ENCODE results near the gene GATA3. TPM values are rescaled to one million over a fixed set of nuclear protein-coding genes. Genes with fewer than 3 reads are reported as not detected.

Gene GATA3
- total and polyA plus RNA-seq, 3 donors from 2014 or later = 0.31 to 1.9 (median 0.50) TPM

DNA sequence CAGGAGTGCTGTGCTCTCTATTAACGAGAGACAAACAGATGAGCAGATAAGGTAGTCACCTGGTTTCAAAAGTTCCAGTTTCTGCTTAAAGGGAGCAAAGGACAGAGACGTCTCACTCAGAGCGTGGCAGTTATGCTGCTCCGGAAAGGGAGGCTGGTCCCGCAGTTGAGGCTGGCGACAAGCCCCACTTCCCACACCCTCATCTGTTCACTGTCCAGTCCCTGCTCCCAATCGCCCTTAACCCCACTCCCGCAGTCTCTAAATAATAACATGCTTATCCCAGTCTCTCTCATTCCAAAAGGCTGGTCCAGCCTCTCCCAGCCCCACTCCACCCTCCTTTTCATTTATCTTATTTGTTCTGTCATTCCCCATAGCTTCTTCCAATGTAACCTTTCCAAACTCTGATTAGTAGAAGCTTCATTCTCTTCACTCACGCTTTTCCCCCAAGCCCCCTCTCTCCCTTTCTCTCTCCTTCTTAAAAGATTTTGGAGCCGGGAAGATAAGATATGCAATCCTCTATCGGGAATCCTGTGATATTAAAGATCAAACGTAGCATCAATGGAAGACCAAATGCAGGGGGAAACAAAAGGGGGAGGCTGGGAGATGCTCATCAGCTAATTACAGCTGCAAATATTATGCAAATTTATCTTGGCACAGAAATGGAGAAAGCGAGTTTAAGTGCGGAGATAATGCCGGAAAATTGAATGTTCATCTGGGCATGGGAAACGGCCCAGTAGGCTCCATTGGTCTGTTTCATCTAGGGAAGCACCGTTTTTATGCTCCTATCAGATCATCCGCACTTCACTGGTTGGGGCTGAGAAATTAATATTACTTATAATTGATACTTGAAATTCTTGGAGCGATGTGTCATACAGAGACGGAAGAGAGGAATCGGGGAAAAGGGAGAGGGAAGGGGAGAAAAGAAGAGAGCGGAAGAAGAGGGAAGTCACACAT is 16.3 kb upstream of the GATA3 start:
- peaks cover 12% of the 10 kb centered on the region for H3K27me3 ChIP-seq
- DNase-seq = no peak
- no peaks in the 10 kb centered on the region for H3K36me3 ChIP-seq (ENCODE audit: low read depth, missing control alignments)
- intact Hi-C loops (cut with DNase I; ENCODE audit: low total_unique reads) = no loop called here
- 9% methylated on average over 22 of the region's 22 CpGs for WGBS, 2 donors
- no peaks in the 10 kb centered on the region for H3K9me3 ChIP-seq
- peaks cover 12% of the 10 kb centered on the region for H3K4me1 ChIP-seq
- no peak overlapping the region for H3K27ac ChIP-seq
- no peak overlapping the region for H3K4me3 ChIP-seq
- no peak for TF ChIP-seq POLR2A (IDR thresholded peaks at IDR 0.05)
- TF ChIP-seq, protein P1, sequence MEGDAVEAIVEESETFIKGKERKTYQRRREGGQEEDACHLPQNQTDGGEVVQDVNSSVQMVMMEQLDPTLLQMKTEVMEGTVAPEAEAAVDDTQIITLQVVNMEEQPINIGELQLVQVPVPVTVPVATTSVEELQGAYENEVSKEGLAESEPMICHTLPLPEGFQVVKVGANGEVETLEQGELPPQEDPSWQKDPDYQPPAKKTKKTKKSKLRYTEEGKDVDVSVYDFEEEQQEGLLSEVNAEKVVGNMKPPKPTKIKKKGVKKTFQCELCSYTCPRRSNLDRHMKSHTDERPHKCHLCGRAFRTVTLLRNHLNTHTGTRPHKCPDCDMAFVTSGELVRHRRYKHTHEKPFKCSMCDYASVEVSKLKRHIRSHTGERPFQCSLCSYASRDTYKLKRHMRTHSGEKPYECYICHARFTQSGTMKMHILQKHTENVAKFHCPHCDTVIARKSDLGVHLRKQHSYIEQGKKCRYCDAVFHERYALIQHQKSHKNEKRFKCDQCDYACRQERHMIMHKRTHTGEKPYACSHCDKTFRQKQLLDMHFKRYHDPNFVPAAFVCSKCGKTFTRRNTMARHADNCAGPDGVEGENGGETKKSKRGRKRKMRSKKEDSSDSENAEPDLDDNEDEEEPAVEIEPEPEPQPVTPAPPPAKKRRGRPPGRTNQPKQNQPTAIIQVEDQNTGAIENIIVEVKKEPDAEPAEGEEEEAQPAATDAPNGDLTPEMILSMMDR (IDR thresholded peaks at IDR 0.05) = no peak

- WGBS, 2 donors = 7 to 8% methylated on average over 10 of the region's 10 CpGs
- no peaks in the 10 kb centered on the region for H3K9me3 ChIP-seq
- H3K27ac ChIP-seq = no peak overlapping the region
- intact Hi-C loops (cut with DNase I; ENCODE audit: low total_unique reads) = no loop called here
- H3K4me1 ChIP-seq = peaks cover 2% of the 10 kb centered on the region
- peaks cover 12% of the 10 kb centered on the region for H3K27me3 ChIP-seq
- TF ChIP-seq POLR2A (IDR thresholded peaks at IDR 0.05) = no peak
- TF ChIP-seq, protein P1 (IDR thresholded peaks at IDR 0.05) = no peak
- H3K4me3 ChIP-seq = no peak overlapping the region
- H3K36me3 ChIP-seq (ENCODE audit: low read depth, missing control alignments) = no peaks in the 10 kb centered on the region
- DNase-seq = no peak
Observed at GRCh38 chr10:8039321-8039881, 15.1 kb upstream of the GATA3 start.

DNA sequence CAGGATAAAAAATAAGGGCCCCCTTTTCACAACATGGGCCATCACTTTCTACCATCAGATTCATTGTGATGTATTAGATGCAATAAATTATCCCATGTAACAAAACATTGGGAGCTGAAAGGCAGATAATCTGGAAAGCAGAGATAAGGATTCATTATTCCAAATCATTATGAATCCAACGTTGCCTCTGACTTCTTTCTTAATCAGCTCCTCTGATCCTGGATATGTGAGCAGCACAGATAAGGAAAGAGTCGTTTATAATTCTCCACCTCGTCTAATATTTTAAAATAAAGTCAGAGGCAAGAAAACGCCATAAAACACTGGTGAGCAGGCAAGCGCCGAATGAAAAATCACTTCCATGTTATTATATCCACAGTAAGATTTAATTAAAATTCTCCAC is 13.8 kb upstream of the GATA3 start:
- no peak overlapping the region for H3K4me3 ChIP-seq
- DNase-seq = no peak
- intact Hi-C loops (cut with DNase I; ENCODE audit: low total_unique reads) = loop anchor here (10.0 kb wide), 1 partner anchor 1176 kb away; no protein-coding TSS in a partner anchor
- no peak overlapping the region for H3K27ac ChIP-seq
- H3K9me3 ChIP-seq = no peaks in the 10 kb centered on the region
- H3K27me3 ChIP-seq = peaks cover 5% of the 10 kb centered on the region
- H3K36me3 ChIP-seq (ENCODE audit: low read depth, missing control alignments) = no peaks in the 10 kb centered on the region
- no peak for TF ChIP-seq POLR2A (IDR thresholded peaks at IDR 0.05)
- TF ChIP-seq, protein P1 (IDR thresholded peaks at IDR 0.05) = no peak
- H3K4me1 ChIP-seq = peaks cover 8% of the 10 kb centered on the region
- WGBS, 2 donors = 10 to 11% methylated on average over 6 of the region's 6 CpGs

DNA sequence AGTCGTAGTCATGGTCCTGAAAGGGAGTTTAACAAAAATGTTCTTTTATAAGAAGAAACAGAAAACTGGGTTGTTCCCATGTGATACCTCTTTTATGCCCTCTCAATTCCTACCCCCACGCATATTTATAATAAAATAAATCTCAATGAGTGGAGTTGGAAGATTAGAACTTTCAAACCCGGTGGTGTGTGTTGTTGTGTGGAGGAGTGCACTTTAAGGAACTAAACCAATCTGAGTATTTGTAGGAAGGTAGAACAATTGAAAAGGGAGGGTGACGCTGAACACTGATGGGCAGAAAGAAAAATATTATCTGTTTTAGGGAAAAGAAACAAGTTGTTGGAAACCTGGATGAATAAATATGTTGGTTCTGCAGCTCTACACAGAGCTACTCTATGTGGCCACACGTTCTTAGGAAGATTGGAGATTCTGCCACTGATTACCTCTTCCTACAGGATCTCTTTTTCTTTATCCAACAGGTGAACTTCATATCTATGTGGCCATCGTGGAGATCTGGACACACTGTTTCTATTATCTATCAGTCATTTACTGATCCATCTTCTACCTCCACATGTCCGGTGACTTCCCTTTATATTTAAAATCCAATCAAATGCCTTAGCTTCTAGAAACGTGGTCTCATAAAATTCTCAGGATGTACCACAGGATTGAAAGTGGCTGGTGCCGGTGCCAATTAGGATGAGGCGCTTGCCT is 13.1 kb upstream of the GATA3 start:
- no peak for TF ChIP-seq POLR2A (IDR thresholded peaks at IDR 0.05)
- TF ChIP-seq, protein P1 (IDR thresholded peaks at IDR 0.05) = no peak
- H3K4me1 ChIP-seq = peaks cover 9% of the 10 kb centered on the region
- peaks cover 5% of the 10 kb centered on the region for H3K27me3 ChIP-seq
- no peaks in the 10 kb centered on the region for H3K36me3 ChIP-seq (ENCODE audit: low read depth, missing control alignments)
- H3K9me3 ChIP-seq = no peaks in the 10 kb centered on the region
- no peak overlapping the region for H3K27ac ChIP-seq
- DNase-seq = no peak
- H3K4me3 ChIP-seq = no peak overlapping the region
- intact Hi-C loops (cut with DNase I; ENCODE audit: low total_unique reads) = loop anchor here (10.0 kb wide), 1 partner anchor 1177 kb away; no protein-coding TSS in a partner anchor
- 5 to 9% methylated on average over 10 of the region's 10 CpGs for WGBS, 2 donors

Measured in testis (tissue), 3 donors.